ENCODE results near the gene PLXDC2.

DNA sequence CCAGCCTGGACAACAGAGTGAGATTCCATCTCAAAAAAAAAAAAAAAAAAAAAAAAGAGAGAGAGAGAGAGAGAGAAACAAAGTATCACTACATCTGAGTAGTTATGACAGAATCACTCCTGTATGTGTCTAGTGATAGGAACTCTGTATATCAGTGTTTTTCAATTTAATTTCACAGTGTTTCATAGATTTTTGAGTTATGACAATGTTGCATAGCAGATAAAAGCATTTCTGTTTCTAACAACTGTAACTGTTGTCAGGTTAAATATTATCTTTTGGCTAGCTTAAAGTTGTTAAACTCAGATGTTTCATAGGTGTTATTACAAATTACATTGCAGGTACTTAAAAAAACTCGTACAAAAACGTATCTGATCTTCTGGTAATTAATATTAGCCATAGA lies 60.3 kb downstream of the PLXDC2 start:
- no peak for TF ChIP-seq POLR2A (IDR thresholded peaks at IDR 0.05)
- TF ChIP-seq, protein P1, sequence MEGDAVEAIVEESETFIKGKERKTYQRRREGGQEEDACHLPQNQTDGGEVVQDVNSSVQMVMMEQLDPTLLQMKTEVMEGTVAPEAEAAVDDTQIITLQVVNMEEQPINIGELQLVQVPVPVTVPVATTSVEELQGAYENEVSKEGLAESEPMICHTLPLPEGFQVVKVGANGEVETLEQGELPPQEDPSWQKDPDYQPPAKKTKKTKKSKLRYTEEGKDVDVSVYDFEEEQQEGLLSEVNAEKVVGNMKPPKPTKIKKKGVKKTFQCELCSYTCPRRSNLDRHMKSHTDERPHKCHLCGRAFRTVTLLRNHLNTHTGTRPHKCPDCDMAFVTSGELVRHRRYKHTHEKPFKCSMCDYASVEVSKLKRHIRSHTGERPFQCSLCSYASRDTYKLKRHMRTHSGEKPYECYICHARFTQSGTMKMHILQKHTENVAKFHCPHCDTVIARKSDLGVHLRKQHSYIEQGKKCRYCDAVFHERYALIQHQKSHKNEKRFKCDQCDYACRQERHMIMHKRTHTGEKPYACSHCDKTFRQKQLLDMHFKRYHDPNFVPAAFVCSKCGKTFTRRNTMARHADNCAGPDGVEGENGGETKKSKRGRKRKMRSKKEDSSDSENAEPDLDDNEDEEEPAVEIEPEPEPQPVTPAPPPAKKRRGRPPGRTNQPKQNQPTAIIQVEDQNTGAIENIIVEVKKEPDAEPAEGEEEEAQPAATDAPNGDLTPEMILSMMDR (IDR thresholded peaks at IDR 0.05), result no peak
- TF ChIP-seq POLR2AphosphoS5 (IDR thresholded peaks at IDR 0.05), result no peak
